HUDEP-2 (cell line): Measurements from ENCODE around the gene GBX1.

Experiments
- DNase-seq, 76 experiments: peaks; one replicate each; lab custom pipeline; 2025; ENCODE audit not compliant: unreplicated experiment in 76 of 76; lab: John Stamatoyannopoulos, UW

The GBX1 gene

DNA sequence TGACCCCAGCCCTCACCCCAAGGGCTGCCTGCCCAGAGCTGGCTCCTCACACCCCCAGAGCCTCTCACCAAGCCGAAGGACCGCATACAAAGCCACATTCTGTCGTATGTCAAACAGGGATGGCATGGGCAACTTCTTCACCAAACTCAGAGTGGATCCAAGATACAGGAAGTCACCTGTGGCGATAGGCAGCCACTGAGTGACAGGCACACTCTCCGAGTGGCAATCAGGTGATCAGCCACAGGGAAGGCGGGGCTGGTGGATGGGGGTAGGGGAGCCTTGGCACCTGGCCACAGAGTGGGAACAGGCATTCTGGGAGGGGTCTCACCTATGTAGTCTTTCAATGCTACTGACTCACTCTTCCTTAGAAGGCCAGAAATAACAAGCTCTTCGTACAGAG, 26.7 kb upstream of the GBX1 start:
- no peak for DNase-seq

DNA sequence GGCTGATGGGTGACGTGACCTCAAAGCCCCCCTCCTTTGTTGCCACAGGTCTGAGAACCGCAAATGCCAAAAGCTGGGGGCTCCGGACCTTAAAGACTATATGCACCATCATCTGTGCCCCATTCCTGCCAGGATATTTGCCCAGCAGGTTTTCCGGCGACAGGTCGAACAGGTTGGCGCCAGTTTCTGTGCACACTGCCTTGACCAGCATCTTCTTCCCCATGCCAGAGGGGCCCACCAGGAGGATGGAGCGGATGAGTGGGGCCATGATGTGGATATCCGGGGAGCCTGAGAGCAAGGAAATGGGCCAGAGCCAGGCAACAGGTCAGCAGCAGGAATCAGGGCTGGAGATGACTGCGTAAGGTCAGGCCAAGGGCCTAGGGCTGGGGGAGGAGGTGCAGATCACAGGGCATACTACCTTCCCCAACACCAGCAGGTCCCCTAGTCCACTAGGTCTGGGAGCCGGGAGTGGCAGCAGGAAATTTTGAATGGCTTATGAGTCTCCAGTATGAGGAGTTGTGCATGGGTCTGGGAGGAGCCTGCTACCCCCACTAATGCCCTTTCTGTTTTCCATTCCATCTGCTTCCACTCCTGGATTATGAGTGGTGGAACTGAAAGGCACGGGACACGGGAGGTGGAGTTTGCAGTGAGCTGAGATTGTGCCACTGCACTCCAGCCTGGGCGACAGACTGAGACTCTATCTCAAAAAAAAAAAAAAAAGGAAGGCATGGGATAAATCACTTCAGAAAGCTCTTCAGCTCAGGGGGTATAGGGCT, 25.9 kb upstream of the GBX1 start:
- no peak for DNase-seq

DNA sequence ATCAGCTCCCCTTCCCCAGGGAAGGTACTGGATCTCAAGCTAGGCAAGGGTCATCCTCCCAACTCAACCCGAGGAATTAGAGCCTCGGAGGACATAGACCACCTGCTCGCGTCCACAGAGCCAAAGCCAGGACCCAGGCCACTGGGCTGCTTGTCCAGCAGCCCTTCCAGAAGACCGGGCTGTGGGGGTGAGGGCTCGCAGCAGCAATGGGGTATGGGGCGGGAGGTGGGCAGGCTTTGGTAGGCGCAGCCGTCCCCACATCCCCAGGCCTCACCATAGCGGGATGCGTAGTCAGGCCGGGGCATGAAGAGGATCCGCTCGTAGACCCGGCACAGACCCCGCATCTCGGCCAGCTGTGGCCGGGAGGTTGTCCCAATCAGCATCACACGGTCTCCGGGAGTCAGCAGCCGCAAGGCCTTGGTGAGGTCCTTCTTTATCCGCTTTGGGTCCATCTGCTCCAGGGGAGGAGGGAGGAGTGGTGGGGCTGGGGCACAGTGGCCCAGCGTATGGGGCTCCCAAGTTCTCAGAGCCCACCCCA, 24.6 kb upstream of the GBX1 start:
- no peak for DNase-seq

DNA sequence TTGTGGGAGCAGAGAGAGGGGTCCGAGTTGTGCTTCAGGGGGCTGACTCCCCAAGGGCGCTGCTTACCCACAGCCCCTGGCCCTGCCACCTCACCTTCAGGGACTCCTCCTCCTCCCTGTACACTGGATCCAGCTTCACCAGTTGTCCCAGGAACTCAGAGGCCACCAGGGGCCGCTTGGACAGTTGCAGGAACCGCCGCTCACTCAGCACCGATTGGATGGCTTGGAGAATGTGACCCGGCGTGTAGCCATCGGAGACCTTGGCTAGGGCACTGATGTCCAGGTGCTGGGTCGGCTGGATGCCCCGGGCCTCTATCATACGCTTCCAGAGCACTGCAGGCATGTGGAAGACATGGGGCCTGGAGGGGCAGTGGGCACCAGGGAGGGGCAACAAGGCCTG, 24.1 kb upstream of the GBX1 start:
- no peak for DNase-seq

DNA sequence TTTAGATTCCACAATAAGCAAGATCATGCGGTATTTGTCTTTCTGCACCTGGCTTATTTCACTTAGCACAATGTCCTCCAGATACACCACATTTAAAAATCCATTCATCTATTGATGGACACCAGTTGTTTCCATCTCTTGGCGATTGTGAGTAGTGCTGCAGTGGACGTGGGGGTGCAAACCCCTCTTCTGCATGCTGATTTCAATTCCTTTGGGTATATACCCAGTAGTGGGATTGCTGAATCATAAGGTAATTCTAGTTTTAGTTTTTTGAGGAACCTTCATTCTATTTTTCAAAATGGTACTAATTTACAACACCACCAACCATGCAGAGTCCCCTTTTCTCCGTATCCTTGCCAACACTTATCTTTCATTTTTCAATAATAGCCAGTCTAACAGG, 21.5 kb upstream of the GBX1 start:
- no peak for DNase-seq

DNA sequence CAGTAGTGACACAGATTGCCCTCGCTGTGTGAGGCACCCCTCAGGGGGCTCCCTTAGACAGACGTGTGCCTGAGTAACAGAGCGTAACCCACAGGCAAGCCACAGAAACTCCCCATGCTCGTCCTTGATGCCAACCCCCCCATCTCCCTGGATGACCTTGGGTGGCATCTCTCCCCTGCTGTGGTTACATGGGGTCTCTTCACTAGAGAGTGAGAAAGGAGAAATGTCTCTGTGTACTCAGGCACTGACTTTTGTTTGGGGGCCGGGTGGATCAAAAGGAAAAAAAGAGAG, 20.7 kb upstream of the GBX1 start:
- no peak for DNase-seq

- DNase-seq = no peak
Observed at GRCh38 chr7:151187409-151188251, 20.1 kb upstream of the GBX1 start.

GRCh38 chr7:151186640-151187408, 19.3 kb upstream of the GBX1 start, which contains the start of gene ASB10:
TSS of gene ASB10 (minus strand) at chr7:151187250. CDS start at chr7:151187130, 120 bp downstream.
- no peak for DNase-seq

DNA sequence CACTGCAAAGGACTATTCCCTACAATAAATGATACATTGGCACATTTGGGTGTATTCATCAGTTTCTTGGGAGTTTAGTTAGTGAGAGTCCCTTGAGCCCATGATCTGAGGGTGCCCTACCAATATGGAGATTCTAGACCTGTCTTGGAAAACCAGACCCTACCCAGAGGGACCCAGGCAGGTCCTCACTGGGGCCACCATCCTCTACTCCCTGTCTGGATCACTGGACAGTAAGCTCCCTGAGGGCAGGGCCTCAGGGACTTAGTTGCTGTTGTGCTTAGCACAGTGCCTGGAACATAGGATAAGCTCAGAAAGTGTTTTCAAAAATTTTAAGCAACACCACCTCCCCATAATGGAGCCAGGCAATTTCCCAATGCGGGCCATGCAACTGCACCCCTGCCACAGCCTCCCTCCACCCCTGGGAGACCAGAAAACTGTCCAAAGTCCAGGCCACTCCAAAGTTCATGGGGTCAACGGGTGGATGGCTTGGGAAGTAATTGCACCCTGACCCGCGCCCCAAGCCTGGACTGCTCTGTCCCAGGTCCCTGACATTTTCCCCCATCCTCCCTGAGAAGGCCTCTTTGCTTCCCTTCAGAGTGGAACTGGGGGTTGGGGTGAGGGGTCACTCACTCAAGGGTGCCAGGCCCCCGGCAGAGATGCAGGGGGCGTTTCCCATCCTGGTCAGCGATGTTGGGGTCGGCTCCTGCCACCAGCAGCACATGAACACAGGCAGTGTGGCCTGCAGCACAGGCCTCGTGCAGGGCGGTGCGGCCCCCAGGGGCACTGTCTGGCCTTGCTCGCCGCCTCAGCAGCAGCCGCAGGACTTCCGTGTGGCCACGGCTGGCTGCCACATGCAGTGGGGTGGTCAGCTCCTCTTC, 18.5 kb upstream of the GBX1 start:
- DNase-seq = no peak

DNA sequence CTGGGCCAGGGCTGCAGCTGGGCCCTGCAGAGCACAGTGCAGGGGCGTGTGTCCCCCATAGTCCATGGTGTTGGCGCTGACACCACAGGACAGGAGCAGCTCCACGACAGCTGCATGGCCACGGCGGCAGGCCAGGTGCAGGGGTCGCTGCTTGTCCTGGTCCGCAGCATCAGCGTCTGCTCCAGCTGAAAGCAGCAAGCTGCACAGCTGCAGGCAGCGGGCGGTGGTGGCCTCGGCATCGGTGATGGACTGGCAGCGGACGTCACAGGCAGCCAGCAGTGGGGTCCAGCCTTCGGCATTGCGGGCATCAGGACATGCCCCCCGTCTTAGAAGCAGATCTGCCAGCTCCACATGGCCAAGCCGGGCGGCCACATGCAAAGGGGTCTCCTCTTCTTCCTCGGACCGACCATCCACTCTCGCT, 13.5 kb upstream of the GBX1 start:
- no peak for DNase-seq

DNA sequence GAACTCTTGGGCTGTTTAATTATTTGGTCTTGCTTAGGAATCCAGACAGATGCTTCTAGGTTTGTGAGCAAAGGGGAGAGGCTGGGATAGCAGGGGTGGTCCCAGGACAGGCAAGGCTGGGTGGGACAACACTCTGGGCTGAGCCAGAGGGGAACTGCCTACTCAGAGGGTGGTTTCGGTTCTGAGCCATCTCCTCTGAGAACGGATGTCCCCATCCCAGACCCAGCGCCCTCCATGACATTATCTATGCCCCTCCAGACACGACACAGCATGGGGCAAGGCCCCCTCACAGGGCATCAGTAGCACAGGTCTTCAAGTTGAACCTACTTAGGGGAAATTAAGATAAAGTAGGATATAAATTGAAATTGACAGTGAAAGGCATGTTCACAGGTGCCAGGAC, 12.5 kb upstream of the GBX1 start:
- no peak for DNase-seq

DNA sequence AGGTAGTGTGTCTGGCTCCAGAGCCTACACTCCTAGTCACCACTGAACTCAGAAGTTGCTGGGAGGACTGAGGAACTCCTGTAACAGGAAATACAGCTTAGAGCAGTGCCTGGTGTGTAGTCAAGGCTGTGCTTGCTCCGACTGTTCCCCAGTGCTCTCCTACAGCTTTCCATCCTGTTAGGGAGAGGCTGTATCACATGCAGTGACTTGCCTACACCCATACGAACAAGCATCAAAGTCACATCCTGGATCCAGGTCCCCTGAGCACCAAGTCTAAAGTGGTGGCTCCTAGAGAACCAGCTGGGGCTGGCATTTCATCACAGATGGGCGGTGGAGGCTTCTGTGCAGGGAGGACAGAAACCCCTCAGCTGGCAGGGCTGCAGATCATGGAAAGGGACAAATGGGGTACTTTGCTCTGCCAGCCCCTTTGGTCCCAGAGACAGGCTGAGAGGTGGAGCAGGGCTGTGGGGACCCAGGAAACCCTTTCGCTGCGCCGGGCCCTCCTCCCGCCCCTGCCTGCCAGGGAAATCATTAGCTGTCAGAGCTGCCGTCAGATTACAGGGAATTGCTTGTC, 11.9 kb upstream of the GBX1 start:
- no peak for DNase-seq

- no peak for DNase-seq
Observed at GRCh38 chr7:151178831-151179230, 11.3 kb upstream of the GBX1 start.

DNA sequence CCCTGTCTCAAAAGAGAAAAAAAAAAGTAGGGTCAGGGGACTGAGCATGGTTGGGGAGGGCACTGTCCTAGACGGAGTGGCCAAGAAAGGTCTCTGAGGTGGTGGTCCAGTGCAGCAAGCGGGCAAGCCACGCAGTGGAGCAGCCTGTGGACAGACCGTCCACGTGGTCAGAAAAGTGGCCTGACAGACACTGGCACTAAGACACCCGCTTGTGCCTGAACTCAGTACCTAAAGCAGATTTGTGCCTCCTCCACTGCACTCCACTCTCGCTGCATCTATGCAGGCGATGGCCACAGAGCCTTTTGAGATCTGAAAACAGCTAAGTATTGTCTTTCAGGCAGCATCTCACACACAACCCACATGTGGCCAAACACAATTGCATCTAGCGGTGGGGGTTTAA, 10.7 kb upstream of the GBX1 start:
- no peak for DNase-seq

- DNase-seq = no peak
Observed at GRCh38 chr7:151177310-151177709, 9.8 kb upstream of the GBX1 start.

DNA sequence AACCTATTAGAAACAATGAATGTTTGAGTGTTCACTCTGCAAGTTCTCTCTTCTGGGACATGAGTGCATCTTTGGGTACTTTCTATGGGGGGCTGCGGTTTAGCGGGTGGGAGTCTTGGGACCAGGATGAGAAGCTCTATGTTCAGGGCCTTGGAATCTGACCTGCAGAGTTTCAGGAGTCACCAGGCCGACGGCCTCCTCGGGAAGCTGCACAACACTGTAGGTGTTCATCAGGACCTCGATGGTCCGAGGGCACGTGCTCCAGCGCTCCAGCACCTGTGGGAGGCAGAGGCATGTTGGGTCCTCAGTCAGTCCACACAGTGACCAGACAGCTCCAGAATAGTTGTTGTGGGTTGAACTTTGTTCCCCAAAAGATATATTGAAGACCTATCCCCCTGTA, 8.9 kb upstream of the GBX1 start:
- DNase-seq = no peak

GRCh38 chr7:151175793-151176311, 8.4 kb upstream of the GBX1 start:
- DNase-seq = no peak

DNA sequence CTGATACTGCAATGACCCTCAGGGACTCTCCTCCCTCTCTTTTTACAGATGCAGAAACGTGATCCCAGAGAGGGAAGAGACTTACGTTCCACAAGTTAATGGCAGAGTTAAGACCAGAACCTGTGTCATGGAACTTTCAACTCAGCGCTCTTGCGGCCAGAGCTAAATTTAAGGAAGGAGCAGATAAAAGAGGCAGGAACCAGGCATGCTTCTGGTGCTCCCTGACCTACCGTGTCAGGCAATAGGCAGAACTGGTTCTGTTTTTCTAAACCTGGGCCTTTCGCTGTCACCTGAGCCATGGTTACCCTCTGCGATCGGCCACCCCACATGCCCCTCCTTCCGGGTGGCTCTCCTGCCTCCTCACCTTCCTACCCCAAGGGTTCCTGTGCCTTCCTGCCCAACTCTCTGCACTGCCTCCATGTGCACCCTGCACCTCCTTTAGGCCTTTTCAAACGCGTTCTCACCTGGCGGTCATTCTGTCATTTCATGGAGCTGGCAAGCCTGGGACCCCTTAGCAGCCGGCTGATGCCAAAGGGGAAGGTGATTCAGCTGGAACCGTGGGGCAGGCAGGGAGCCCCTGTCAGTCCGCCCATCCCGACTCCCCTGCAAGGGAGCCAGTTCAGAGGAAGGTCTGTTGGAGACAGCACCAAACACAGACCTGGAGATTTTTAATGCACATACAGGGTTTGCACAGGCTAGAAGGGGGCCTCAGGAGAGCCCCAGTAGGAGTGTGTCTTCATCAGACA, 7.7 kb upstream of the GBX1 start:
- DNase-seq = no peak
